Activated CD4-positive, CD25-positive, alpha-beta regulatory T cell treated with anti-CD3 and anti-CD28 coated beads, Interleukin-2, amount 50 U/mL, for 16 hours (primary cell): ENCODE results near the gene AP1B1.

Experiments
- DNase-seq: peaks from one replicate; pipeline ENCODE4 v3.0.0-alpha.2; 2020; ENCODE audit warnings: low read depth, low spot score

AP1B1 gene

DNA sequence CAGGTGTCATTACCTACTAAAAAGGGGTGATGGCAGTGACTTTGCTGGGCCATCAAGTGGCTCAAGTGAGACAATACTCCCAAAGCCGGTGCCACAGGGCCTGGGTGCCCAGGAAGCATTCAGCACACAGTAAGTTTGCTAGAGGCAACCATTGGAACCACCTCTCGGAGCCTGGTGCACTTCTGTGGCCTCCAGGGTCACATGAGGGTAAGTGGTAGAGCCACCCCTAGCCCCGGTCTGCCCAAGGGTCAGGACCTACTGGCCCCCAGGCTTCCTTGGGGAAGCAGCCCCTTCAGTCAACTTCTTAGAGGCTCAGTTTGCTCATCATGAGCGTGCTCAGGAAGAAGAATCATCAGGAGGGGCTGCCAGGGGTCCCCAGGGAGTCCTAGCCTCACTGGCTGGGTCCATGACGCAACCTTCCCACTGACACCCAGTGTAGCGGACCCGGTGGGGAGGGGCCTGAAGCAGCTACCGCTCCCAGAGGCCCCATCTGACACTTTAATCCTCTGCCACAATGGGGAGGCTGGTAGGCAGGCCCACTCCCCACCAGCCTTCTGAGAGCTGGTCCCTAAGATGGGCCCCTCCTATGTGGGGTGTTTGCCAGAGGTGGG lies 55.4 kb downstream of the AP1B1 start:
- no peak for DNase-seq

DNA sequence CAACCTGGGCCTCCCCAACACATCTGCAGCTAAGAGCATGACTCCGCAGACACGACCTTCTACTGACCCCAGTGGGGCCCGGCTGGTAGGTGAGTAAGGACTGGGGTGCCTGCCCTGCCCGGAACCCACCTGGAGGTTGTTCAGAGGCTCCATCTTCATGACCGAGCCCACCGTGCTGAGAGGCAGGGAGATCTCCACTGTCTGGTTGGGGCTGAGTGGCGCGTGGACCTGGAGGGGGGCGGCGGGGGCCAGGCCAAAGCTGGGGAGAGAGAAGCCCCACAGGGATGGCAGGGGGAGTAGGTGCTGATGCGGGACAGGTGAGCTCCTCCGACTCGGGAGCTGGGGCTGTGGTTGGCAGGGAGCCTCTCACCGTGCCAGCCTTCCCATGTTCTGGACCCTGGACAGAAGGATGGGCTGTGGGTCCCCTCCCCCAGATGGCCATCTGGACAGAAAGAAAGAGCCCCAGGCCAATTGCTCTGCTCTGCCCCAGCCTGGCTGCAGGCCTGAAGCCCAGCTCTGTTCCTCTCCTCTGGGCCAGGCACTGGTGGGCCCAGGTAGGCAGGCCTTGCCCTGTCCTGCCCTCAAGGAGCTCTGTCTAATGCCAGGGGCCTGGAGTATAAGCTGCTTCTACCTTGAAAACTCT lies 56.6 kb downstream of the AP1B1 start:
- DNase-seq, result no peak

DNA sequence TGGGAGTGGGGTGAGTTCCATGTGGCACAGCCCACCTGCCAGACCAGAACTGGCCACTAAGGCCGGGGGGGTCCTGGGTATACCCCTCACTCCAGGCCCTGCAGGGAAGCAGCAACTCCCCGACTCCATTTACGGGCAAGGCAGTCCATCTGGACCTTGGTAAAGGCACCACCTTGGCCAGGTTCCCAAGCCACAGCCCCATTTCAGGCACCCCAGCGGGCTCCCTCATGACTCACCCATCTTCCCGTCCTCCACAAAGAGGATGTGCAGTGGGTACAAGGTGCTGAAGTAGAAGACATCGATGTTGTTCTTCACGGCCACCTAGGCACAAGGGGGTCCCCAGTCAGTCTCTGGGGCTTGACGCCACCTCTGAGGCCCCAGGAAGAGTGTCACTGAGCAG lies 57.2 kb downstream of the AP1B1 start:
- DNase-seq, result no peak

DNA sequence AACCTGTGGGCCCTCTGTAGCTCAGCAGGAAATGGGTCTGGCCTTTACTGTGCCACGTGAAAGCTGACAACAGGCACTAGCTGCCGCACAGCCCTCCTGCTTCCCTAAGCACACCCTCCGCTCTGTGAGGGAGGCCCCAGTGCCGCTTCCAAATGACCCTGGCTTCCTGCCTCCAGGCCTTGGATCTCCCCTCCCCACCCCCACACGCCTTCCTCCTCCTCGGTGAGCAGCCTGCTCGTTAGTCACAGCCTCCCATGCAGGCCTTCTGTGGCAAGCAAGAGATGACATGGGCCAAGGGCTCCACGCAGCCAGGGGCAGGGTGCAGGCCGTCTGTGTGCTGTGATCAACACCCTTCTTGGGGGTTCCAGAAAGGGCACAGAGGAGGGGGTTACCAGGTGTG lies 57.6 kb downstream of the AP1B1 start:
- DNase-seq, result no peak

DNA sequence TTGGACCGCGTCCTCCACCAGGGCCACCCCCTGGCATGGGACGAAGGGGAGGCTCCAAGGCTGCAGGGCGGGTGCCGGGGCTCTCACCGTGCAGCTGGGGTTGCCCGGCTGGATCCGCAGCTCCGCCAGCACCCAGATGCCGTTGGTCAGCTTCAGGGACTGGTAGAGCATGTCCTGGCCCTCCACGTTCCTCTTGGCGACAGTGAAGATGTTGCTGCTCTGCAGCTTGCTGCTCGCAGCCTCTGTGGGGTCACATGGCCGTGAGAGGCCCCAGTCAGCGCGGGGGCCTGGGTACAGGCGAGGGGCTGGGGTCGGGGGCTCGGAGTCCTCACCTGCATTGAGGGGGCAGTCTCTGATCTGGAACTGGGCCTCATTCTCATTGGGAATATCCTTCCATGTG lies 58.1 kb downstream of the AP1B1 start:
- DNase-seq, result no peak

DNA sequence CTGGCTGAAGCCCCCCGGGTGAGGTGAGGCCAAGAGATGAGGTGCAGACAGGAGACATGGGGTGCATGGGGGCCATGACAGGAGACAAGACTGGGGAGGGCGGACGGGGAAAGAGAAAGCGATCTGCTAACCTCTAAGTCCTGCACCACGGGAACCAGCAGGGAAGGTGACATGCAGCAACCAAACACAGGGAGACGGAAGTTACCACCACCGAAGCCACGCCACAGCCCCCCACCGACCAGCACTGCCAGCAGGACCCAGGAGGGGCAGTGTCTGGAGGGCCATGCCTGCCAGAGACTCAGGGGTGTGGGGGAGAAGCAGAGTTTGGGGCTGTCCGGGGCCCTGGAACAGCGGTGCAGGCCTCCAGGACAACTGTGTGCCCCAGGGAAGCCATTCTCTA lies 58.8 kb downstream of the AP1B1 start:
- DNase-seq, result no peak

DNA sequence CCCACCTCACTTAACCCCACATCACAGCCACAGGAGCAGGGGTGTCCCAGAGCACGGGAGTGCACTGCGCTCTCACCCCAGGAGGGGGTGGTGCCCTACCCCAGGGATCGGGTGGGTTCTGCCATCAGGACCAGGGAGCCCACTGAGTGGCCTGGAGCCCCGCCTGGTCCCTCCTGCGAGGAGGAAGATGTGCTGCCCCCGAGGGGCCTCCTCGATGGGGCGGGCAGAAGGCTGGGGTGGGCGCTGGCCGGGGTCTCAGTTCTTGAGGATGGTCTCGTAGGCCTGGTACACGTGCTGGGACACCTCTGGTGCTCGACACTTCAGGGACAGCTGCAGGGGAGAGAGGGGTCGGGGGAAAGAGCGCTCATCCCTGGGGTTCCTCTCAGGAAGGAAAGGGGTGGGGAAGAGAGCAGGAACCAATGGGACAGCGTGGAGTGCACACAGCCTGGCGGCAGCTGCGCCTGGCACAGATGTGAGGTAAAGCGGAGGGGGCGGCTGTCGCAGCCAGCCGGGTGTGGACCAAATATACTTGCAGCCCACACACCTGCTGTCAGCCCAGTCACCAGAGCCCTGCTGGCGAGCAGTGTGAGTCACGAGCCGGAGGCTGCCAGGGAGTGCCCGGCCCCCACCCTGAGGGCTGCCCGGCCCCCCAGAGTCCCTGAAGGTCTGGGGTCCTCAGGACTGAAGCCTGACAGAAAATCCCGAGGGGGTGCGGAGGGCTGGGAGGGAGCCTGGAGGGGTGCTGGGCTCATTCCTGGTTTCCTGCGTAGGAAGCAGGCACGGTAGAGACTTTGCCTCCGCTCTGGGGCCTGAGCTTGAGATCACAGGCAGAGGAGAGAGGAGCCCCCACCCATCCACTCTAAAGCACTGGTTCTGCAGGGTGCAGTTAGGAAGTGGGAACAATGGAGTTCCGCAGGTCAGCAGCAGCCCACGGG lies 59.5 kb downstream of the AP1B1 start:
- no peak for DNase-seq

DNA sequence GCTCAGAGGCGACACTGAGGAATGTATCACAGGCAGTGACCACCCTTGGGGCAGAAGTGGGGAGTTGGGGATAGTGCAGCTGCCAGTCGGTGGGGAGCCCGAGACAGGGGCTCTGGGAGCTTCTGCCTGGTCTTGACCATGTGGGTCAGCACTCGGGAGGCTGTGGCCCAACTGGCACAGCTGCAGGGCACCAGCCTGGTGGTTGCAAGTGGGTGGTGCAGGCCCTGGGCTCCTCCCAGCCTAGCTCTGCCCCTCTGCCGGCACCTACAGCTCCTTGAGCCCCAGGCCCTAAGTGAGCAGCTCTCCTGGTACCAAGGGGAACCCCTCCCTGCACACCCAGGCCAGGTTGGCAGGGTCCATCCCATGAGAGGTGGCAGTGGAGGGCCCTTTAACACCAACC lies 60.3 kb downstream of the AP1B1 start:
- DNase-seq, result no peak

DNA sequence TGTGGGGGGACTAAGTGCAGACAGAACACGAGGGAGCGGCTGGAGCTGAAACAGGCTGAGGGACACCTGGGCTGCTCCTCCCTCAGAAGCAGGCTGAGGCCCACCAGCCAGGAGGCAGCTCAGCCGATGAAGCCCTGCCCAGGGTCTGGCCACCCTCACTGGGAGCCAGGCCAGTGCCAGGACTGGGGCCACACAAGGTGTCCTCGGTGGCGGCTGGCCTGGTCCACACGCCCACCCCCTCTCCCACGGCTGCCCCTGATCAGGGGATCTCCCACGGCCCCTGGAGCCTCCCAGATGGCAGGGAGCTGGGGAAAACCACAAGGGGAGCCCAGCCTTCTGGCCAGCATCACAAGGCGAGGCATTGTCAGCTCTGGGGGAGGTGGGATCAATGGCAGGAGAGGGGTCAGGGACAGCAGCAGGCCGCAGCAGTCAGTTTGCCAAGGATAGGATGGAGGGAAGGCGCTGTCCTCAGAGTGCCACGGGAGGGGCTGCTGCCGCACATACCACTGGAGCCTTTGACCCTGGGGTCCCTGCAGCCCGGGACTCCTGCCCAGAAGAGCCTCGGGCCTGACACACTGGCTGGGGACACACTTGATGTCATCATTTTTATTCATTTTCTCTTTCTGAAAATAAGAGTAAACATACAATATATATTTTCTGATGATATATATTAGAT lies 61.1 kb downstream of the AP1B1 start:
- DNase-seq, result no peak

DNA sequence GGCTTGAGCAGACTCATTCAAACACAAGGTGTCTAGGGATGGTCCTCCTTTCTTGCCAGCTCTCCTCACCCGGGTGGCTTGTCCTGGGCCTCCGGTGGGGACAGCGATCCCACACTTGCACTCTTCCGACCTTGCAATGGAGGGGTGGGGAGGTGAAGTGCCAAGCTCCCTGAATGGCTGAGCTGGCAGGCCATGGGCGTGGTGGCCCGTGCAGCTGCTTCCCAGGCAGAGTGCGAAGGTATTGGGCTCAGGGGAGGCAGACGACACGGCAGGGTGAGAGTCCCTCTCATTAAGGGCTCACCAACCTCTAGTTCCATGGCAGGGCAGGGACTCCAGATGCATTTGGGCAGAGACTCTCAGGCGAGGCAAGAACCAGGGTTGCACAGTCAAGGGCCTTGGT lies 61.9 kb downstream of the AP1B1 start:
- no peak for DNase-seq

DNA sequence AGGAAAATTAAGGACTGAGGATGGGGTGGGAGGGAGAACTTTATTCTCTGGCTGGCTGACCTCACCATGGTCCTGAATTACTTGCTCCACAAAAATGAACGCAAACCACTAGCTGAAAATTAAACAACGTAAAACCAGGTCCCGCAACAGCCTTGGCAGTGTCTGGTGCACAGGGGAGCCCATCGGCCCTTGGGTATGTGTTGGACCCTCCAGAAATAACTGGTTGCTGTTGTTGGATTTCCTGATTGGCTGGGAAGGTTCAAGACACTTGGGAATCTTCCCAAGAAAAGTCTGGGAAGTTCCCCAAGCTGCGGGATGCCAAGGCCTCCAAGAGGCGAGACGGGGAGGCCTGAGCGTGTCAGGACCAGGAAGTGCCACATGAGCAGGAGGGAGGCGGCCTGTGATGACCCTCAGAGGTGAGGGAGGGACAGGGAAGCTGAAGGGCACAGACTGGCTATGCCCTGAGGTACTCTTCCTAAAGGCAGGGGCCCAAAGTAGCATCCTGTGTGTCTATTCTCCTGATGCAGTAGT lies 62.5 kb downstream of the AP1B1 start:
- no peak for DNase-seq

DNA sequence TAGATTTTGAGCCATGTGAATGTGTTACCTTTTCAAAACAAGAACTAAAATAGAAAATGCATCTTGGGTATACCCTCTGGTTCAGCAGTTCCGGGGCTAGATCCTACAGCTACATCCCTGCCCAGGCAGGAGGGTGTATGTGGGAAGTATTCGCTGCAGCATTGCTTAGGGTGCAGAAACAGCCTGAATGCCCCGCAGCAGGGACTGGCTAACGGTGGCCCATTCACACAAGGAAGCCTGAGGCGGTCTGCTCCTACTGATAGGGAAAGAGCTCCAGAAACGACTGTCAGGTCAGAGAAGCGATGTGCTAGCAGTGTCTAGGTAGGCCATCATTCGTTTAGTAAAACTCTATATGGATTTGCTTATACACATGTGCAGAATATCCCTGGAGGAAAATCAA lies 63.0 kb downstream of the AP1B1 start:
- DNase-seq, result no peak

DNA sequence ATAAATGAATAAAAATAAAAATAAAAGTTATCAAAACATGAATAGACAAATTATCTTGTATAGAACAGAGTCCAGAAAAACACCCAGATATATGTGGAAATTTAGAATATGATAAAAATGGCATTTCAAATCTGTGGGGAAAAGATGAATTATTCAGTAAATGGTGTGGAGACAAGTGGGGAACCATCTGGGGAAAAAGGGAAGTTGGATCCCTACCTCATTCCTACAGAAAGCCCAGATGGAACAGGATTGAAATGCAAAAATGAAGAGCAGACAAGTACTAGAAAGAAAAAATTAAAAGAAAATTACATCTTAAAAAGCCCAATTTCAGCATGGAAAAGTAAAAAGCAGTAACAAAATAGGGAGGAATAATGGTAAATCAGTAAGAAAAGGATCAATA lies 64.7 kb downstream of the AP1B1 start:
- DNase-seq, result no peak

DNA sequence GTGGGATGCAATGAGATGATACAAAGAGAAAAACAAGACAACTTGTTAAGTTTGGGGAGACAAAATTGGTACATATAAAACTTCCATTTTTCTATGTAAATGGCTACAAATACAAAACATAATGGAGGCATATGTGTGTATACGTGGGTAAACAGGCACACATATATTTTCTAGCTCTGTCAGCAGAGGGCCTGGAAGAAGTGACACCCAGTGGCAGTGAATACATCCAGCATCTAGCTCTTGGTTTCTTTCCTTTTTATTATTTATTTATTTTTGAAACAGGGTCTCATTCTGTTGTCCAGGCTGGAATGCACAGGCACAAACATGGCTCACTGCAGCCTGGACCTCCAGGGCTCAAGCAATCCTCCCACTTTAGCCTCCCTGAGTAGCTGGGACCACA lies 67.8 kb downstream of the AP1B1 start:
- DNase-seq, result no peak

DNA sequence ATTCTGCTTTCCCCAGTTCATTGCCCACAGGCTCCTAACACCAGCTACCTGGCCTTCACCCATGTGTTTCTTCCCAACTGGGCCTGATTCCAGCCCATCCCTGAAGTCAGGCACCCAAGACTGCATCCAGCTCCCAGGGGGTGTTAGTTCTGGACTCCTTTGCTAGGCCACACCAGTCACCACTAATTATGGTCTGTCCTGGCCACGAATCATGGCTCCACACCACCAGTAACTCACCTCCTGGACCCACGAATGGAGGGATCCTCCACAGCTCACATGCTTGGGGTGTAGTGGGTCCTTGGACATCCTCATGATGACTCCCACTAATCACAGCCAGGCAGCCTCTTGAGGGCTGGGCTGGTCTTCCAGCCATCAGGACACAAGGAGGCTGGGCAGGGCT lies 69.3 kb downstream of the AP1B1 start:
- no peak for DNase-seq

DNA sequence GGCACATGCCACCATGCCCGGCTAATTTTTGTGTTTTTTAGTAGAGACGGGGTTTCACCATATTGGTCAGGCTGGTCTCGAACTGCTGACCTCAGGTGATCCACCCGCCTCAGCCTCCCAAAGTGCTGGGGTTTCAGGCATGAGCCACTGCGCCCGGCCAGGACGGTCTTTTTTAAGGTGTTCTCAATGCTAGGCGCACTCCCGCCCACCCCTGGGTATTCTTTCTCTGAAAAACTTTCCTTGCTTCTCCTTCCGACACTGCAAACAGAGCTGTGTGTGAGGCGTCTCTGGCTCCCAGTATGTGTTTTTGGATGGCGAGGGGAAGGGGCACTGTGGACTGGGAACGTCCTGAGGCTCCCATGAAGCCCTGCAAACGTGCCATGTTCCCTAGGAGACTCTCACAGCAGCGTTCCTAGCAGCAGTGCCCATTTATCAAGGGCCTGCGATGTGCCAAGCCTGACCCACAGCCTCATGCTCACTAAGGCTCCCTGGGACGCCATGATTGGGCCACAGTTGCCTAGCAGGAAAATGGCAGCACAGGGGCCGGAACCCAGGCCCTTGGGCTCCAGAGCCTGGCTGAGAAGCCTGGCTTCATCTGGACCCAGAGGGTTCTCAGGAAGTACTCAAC lies 70.4 kb downstream of the AP1B1 start:
- no peak for DNase-seq

DNA sequence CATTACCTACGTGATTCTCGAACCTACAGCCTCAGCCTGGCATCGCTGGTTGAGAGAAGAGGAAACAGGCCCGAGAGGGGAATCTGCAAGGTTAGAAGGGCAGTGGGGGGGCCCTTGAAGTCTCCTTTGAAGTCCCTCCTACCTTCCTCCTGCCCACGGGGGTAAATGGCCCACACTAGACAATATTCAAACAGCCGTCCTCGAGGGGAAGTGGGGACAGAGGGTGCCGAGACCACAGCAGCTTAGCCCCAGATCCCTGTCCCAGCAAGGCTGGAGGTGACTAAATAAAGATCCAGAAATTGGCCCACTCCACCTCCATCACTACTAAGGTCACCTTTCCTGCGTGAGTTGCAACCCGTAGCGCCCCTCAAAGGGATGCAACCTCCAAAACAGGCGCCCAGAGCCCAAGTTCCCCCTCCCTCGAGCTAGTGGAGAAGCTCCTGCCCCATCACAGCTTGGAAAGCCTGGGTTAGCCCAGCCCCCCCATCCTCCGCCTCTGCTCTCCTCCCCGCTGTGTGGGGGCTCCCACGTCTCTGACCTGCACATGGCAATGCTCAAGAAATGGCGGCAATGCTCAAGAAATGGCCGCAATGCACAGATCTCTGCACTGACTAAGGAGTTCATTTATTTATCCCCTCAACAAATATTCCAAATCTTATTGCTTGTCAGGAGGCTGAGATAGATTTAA lies 72.1 kb downstream of the AP1B1 start:
- no peak for DNase-seq

DNA sequence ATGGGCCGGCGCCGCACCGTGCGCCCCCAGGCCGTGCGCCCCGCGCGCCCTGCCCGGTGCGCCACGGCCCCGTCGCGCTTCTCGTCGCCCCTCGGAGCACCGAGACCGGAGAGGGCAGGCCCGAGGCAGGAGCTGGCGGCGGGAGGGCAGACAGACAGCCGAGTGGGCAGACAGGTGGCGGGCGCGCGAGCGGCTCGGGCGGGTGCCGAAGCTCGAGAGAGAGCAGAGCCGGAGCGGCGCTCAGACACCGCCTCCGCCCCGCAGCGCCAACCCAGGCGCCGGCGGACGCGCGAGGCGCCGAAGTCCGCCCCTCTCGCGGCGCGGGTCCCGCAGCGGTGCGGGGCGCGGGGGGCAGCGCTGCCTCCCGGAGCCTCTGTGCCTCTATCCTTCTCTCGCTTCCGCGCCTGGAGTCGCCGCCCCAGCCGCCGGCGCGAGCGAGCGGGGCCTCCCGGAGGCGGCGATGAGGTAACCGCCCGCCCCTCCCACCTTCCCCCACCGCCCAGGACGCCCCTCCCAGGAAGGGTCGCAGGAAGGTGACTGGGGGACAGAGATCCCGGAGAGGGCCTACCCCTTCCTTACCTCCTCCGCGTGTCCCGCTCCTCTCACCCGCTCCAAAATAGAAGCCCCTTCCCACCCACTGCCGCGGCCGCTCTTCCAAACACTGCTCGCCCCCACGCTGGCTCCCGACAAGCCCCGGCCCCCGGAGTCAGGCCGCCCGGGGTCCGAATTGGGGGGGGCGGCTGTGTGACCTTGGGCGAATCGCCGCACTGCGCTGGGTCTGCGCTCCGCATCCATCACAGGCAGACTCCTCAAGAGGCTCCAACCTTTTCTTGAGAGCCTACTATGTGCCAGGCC lies 72.9 kb downstream of the AP1B1 start, which contains the start of gene RASL10A:
Gene RASL10A (minus strand): TSS at position 412 of the 855 bp plus-strand sequence. CDS start 451 bp downstream, outside the sequence.
- DNase-seq, result no peak

DNA sequence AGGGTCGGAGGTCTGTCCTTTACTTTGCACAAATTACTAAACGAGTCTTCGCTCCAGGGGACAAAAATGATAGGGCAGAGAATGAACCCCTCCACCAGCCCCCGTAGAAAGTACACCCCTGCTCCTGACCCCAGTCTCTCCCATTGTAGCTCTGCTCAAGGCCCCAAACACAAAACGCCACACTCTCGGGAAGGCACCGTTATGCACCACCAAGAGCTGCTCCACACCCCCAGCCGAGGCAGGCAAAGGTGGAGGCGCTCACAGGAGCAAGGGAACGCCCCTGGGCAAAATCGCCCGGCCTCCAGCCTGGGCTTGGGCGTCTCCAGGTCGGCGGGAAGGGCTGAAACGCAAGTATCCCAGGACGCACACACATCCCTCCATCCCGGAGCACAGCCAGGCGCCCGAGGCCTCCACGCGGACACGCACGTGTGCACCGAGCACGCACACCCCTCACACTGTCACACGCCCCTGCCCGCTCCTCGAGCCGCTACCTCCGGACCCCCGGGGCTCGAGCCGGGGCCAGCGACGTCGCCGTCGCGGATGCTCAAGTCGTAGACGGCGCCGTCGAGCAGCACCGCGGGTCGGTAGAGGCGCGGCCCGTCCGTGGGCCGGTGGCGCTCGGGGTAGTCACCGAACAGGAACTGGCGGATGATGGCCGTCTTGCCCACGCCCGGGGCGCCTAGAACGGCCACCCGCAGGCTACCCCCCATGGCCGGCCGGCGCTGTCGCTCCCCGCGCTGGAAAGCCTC lies 73.7 kb downstream of the AP1B1 start:
- DNase-seq, result no peak
